K562 (cell line): Measurements from ENCODE around the gene RETREG2. TPM values are rescaled to one million over a fixed set of nuclear protein-coding genes. Genes with fewer than 3 reads are reported as not detected.

Source experiments
- ATAC-seq: fragments of 200-7000 bp; cut with Tn5 transposase; 3 replicates; pipeline ENCODE4 v1.9.1; 2020; ENCODE audit warnings: moderate library complexity
- BruUV-seq: library from RNA; stranded (reverse); fragments of 400-500 nt; replicated peaks from 2 replicates; lab custom pipeline; 2021; lab: Mats Ljungman, UMichigan
- CTCF ChIA-PET: fragments of 300-600 bp; formaldehyde crosslinking; extraction: SDS; loops from one replicate; lab custom pipeline; 2021; ENCODE audit warnings: low intra/inter-chr PET ratio; lab: Yijun Ruan, JAX
- POLR2A ChIA-PET: fragments of 300-600, 350-650 bp; sonication (Branson Sonifier 250); formaldehyde crosslinking; extraction: SDS; loops from one replicate; lab custom pipeline; 2021; ENCODE audit warnings: antibody characterized with exemption, inconsistent platforms; lab: Yijun Ruan, JAX
- DNase-seq, 4 experiments: peaks; one replicate each; pipeline versions ENCODE4 v3.0.0 to v3.0.0-alpha.2; 2011 to 2018; ENCODE audit warnings: low spot score in 3 of 4, mixed read lengths in 3 of 4; ENCODE audit errors: extremely low read depth in 1 of 4
- FAIRE-seq: peaks from 2 replicates; lab custom pipeline; 2011; peaks lifted over from hg19 to GRCh38; lab: Jason Lieb, UNC
- H2AFZ ChIP-seq: 2 replicates; pipeline ENCODE4 v1.6.0; 2011; ENCODE audit warnings: low read depth, low read length, control low read depth, inconsistent platforms
- H3K27ac ChIP-seq: fragments of 200-600 bp; 3 replicates; pipeline ENCODE4 v1.8.0; 2011; ENCODE audit warnings: low read depth, mild to moderate bottlenecking, control low read depth, inconsistent platforms, low read length, moderate library complexity, mixed read lengths; ENCODE audit errors: extremely low read depth
- H3K27me3 ChIP-seq, 2 experiments: fragments of 300-600 bp in 1 of 2; 2 replicates in 1 of 2; 3 replicates in 1 of 2; pipeline versions ENCODE4 v1.6.0 to v1.8.0; 2011; ENCODE audit warnings: inconsistent platforms in 2 of 2, low read length in 2 of 2, mild to moderate bottlenecking in 1 of 2, mixed read lengths in 1 of 2, moderate library complexity in 1 of 2; ENCODE audit not compliant: control insufficient read depth in 2 of 2, insufficient read depth in 2 of 2
- H3K36me3 ChIP-seq: fragments of 300-600 bp; 3 replicates; pipeline ENCODE4 v1.8.0; 2011; ENCODE audit warnings: mild to moderate bottlenecking, low read length, inconsistent platforms; ENCODE audit not compliant: control insufficient read depth, insufficient read depth
- H3K4me1 ChIP-seq, 2 experiments: fragments of 200-600 bp in 1 of 2; replicated peaks in 1 of 2; 2 replicates in 1 of 2; 3 replicates in 1 of 2; pipeline versions ENCODE4 v1.5.1 to v1.8.0; 2011; ENCODE audit warnings: inconsistent platforms in 2 of 2, low read length in 2 of 2, mild to moderate bottlenecking in 1 of 2, mixed read lengths in 1 of 2, moderate library complexity in 1 of 2; ENCODE audit not compliant: control insufficient read depth in 2 of 2, insufficient read depth in 2 of 2
- H3K4me2 ChIP-seq: 2 replicates; pipeline ENCODE4 v1.6.1; 2011; ENCODE audit warnings: low read length, control low read depth, inconsistent platforms, mixed read lengths; ENCODE audit not compliant: insufficient read depth
- H3K4me3 ChIP-seq: fragments of 200-600 bp; sonication (generic), shearing (Covaris generic); 2 replicates; pipeline ENCODE4 v1.5.1; 2016; ENCODE audit warnings: control low read depth, inconsistent platforms
- H3K79me2 ChIP-seq: fragments of 200-600 bp; 3 replicates; pipeline ENCODE4 v1.8.0; 2011; ENCODE audit warnings: low read length, inconsistent platforms; ENCODE audit not compliant: control insufficient read depth, insufficient read depth
- H3K9ac ChIP-seq, 2 experiments: 2 replicates each; pipeline versions ENCODE4 v1.6.0 to v1.6.1; 2011; ENCODE audit warnings: low read depth in 2 of 2, low read length in 2 of 2, control low read depth in 1 of 2, inconsistent platforms in 1 of 2, mild to moderate bottlenecking in 1 of 2, mixed read lengths in 1 of 2; ENCODE audit not compliant: insufficient read depth in 1 of 2
- H3K9me1 ChIP-seq: one replicate; pipeline ENCODE4 v1.6.0; 2011; ENCODE audit warnings: inconsistent platforms, mild to moderate bottlenecking, low read length, moderate library complexity; ENCODE audit not compliant: control insufficient read depth, insufficient read depth
- H3K9me3 ChIP-seq: replicated peaks from 2 replicates; pipeline ENCODE4 v1.5.1; 2011; ENCODE audit warnings: low read depth, low read length, inconsistent platforms; ENCODE audit not compliant: control insufficient read depth, insufficient read depth
- H4K20me1 ChIP-seq: replicated peaks from 2 replicates; pipeline ENCODE4 v1.6.1; 2011; ENCODE audit warnings: low read length, inconsistent platforms, mixed read lengths; ENCODE audit not compliant: control insufficient read depth, insufficient read depth
- CBX5 ChIP-seq: IDR thresholded peaks from 2 replicates; pipeline ENCODE4 v1.6.1; 2014; ENCODE audit warnings: low read depth, borderline replicate concordance
- GABPB1 ChIP-seq: sonication (generic); formaldehyde crosslinking; IDR thresholded peaks from 2 replicates; pipeline ENCODE4 v1.8.0; 2022; ENCODE audit warnings: mild to moderate bottlenecking, missing genetic modification reagents
- NELFE ChIP-seq: IDR thresholded peaks from 2 replicates; pipeline ENCODE4 v1.6.1; 2011; ENCODE audit warnings: mild to moderate bottlenecking; ENCODE audit not compliant: insufficient read depth, insufficient read length
- NUFIP1 ChIP-seq: fragments of 450-650 bp; IDR thresholded peaks from 2 replicates; pipeline ENCODE4 v1.6.1; 2018; ENCODE audit not compliant: partially characterized antibody
- PCBP1 ChIP-seq: fragments of 200-400 bp; formaldehyde crosslinking; IDR thresholded peaks from 2 replicates; pipeline ENCODE4 v1.6.1; 2018; ENCODE audit warnings: mild to moderate bottlenecking, low read depth, low read length; ENCODE audit not compliant: poor library complexity, severe bottlenecking
- RNF219 ChIP-seq: fragments of 250-450 bp; sonication (Bioruptor Pico); IDR thresholded peaks from 2 replicates; pipeline ENCODE4 v1.5.0; 2022; ENCODE audit warnings: mild to moderate bottlenecking
- TBL1XR1 ChIP-seq, 2 experiments: IDR thresholded peaks; 2 replicates each; pipeline ENCODE4 v1.6.1; 2012; ENCODE audit warnings: improper control_type of control experiment in 2 of 2, low read length in 2 of 2, mild to moderate bottlenecking in 1 of 2
- ZKSCAN8 ChIP-seq: fragments of 200-800 bp; sonication (Bioruptor generic); IDR thresholded peaks from 2 replicates; pipeline ENCODE4 v1.6.1; 2016; ENCODE audit warnings: missing genetic modification characterization, missing compliant biosample characterization
- WGBS: fragments of 100-300 bp; shearing (Covaris generic); methylation state at CpG from one replicate; pipeline ENCODE4 v1.1.6; 2016; ENCODE audit warnings: low coverage, mixed read lengths; ENCODE audit not compliant: insufficient coverage; ENCODE audit errors: missing lambda C conversion rate; 5-methylcytosine and 5-hydroxymethylcytosine counted together
- in situ Hi-C: fragments of 300-500 bp; cut with MboI; formaldehyde crosslinking; loops from 4 replicates; pipeline ENCODE4 v1.15.0; 2018; ENCODE audit warnings: inconsistent platforms, mixed read lengths
- intact Hi-C: fragments of 100-400 bp; cut with micrococcal nuclease; formaldehyde crosslinking; loops from 2 replicates; pipeline ENCODE4 v1.14.2; 2022
- polyA plus RNA-seq, 8 experiments: library from polyadenylated mRNA; depleted of rRNA in 4 of 8; stranded (reverse) in 5 of 8; unstranded in 3 of 8; fragments of >200 nt; fragmentation: Nextera tagmentation in 2 of 8; fragmentation: Illumina TruSeq in 1 of 8; extraction: Ambion mirVana in 2 of 8; extraction: Trizol in 1 of 8; gene quantifications; 2 replicates each; pipeline versions ENCODE4 v1.2.1 to v1.2.3, GENCODE V29; 2011 to 2014; ENCODE audit warnings: inconsistent platforms in 1 of 8, missing spikeins in 1 of 8
- total RNA-seq, 7 experiments: library from RNA; depleted of rRNA in 6 of 7; stranded (reverse); fragments of >200 nt in 6 of 7; fragmentation: Illumina TruSeq in 2 of 7; extraction: Trizol in 2 of 7; gene quantifications; 2 replicates each; pipeline versions ENCODE4 v1.2.1 to v1.2.3, GENCODE V29; 2011 to 2021; ENCODE audit warnings: low replicate concordance in 1 of 7
- TF ChIP-seq, protein P1 (sequence below): fragments of 450-650 bp; IDR thresholded peaks from 2 replicates; pipeline ENCODE4 v1.6.1; 2016; ENCODE audit warnings: borderline replicate concordance

Gene RETREG2
- total and polyA plus RNA-seq, 9 of the 15 experiments (the other 6 are each of a cell fraction or from before 2014, with no cell fraction given): 4.9 to 40.1 (median 19.2) TPM

DNA sequence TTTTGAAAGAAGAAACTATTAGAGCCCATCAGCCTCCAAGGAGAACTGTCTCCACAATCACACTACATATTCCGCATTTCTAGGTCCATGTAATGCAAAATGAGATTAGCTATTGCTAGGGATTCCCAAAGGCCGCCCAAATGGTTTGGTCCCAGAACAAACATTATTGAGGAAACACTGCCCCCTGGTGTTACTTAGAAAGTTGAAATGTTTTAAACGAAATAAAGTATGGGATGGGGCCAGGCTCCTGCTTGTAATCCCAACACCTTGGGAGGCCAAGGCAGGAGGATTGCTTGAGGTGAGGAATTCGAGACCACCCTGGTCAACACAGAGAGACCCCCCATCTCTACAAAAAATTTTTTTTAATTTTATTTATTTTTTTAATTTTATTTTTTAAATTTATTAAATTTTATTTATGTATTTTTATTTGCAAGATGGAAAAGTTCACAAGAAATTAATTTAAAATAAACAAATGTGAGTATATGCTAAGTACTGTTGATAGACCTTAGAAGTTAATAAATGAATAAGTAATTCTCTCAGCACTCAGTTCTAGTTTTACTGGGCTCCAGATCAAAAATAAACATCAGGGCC, 22.9 kb upstream of the RETREG2 start:
- CTCF ChIA-PET: interaction anchor here (1.9 to 3.5 kb wide), 3 partner anchors 97 to 159 kb away, joined by 11 to 31 read pairs (median 17); no protein-coding TSS in a partner anchor
- H3K9ac ChIP-seq: no peak overlapping the region
- H3K4me2 ChIP-seq: no peak overlapping the region
- intact Hi-C loops (loop anchor here (1.0 to 10.0 kb wide), 6 partner anchors 36 to 300 kb away; partner anchors contain the start of gene WNT6), in situ Hi-C loops (loop anchor here (5.0 to 10.0 kb wide), 2 partner anchors 98 to 130 kb away; no protein-coding TSS in a partner anchor)
- no peaks in the 10 kb centered on the region; the same call in 2 of the 3 replicates for H3K79me2 ChIP-seq
- peak; percentile 39 to 81 (median 46) for DNase-seq
- ATAC-seq: peak; percentile 82
- WGBS: 2% methylated on average over 4 of the region's 4 CpGs
- peak; percentile 89 for FAIRE-seq
- no peaks in the 10 kb centered on the region for H3K9me1 ChIP-seq
- no peak overlapping the region for H3K4me3 ChIP-seq
- H3K9me3 ChIP-seq: no peaks in the 10 kb centered on the region
- H3K27me3 ChIP-seq: no peaks in the 10 kb centered on the region
- BruUV-seq: no TSS peak
- H2AFZ ChIP-seq: no peak overlapping the region
- peaks cover 3 to 6% of the 10 kb centered on the region in 2 experiments; a peak in 3 of 5 replicates for H3K4me1 ChIP-seq
- H4K20me1 ChIP-seq: no peaks in the 10 kb centered on the region; the same call in 1 of the 2 replicates
- no peak overlapping the region for H3K27ac ChIP-seq
- H3K36me3 ChIP-seq: 0 out of 3 replicates have a peak, but pooled peaks cover 12% of the 10 kb centered on the region
- POLR2A ChIA-PET: no interaction called here
- no peak for TF ChIP-seq CBX5
- no peak for TF ChIP-seq TBL1XR1 (IDR thresholded peaks at IDR 0.05; ENCODE audit: low read length in 2 of 2)
- TF ChIP-seq, protein P1, sequence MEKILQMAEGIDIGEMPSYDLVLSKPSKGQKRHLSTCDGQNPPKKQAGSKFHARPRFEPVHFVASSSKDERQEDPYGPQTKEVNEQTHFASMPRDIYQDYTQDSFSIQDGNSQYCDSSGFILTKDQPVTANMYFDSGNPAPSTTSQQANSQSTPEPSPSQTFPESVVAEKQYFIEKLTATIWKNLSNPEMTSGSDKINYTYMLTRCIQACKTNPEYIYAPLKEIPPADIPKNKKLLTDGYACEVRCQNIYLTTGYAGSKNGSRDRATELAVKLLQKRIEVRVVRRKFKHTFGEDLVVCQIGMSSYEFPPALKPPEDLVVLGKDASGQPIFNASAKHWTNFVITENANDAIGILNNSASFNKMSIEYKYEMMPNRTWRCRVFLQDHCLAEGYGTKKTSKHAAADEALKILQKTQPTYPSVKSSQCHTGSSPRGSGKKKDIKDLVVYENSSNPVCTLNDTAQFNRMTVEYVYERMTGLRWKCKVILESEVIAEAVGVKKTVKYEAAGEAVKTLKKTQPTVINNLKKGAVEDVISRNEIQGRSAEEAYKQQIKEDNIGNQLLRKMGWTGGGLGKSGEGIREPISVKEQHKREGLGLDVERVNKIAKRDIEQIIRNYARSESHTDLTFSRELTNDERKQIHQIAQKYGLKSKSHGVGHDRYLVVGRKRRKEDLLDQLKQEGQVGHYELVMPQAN: no peak
- no peak for TF ChIP-seq ZKSCAN8 (CRISPR knock-in tag)
- TF ChIP-seq GABPB1 (CRISPR knock-in tag): no peak
- TF ChIP-seq PCBP1: no peak
- TF ChIP-seq NELFE: no peak
- no peak for TF ChIP-seq NUFIP1
- no peak for TF ChIP-seq RNF219 (CRISPR knock-in tag)
